Lung (tissue), 12 donors: ENCODE data around the gene RECK. TPM values are rescaled to one million over a fixed set of nuclear protein-coding genes. Genes with fewer than 3 reads are reported as not detected.

ENCODE experiments used
- ATAC-seq: fragments of 200-7000 bp; cut with Tn5 transposase; one replicate; pipeline ENCODE4 v1.9.1; 2020; ENCODE audit warnings: moderate number of reproducible peaks; ENCODE audit not compliant: insufficient read depth, low FRiP score
- DNase-seq, 3 donors: peaks; one replicate each; pipeline ENCODE4 v3.0.0-alpha.2; 2013 to 2017
- H3K27ac ChIP-seq, 2 donors: one replicate each; pipeline ENCODE4 v1.5.1; 2013; ENCODE audit warnings: mild to moderate bottlenecking in 2 of 2, moderate library complexity in 2 of 2, control low read depth in 1 of 2, inconsistent platforms in 1 of 2, low read depth in 1 of 2, low read length in 1 of 2
- H3K27me3 ChIP-seq, 3 donors: one replicate each; pipeline ENCODE4 v1.5.1; 2013; ENCODE audit warnings: low read length in 2 of 3; ENCODE audit not compliant: control insufficient read depth in 3 of 3, insufficient read depth in 3 of 3
- H3K36me3 ChIP-seq, 4 donors: one replicate each; pipeline ENCODE4 v1.5.1; 2013; ENCODE audit warnings: low read length in 4 of 4, mild to moderate bottlenecking in 1 of 4, moderate library complexity in 1 of 4; ENCODE audit not compliant: control insufficient read depth in 4 of 4, insufficient read depth in 4 of 4
- H3K4me1 ChIP-seq, 5 donors: one replicate each; pipeline ENCODE4 v1.5.1; 2013; ENCODE audit warnings: low read length in 5 of 5, mild to moderate bottlenecking in 2 of 5, moderate library complexity in 1 of 5; ENCODE audit not compliant: control insufficient read depth in 5 of 5, insufficient read depth in 5 of 5
- H3K4me3 ChIP-seq: one replicate; pipeline ENCODE4 v1.5.1; 2013; ENCODE audit warnings: mild to moderate bottlenecking, control low read depth, moderate library complexity
- H3K9ac ChIP-seq, 2 donors: one replicate each; pipeline ENCODE4 v1.5.1; 2013; ENCODE audit warnings: low read length in 2 of 2, control low read depth in 1 of 2; ENCODE audit not compliant: insufficient read depth in 1 of 2
- H3K9me3 ChIP-seq, 4 donors: one replicate each; pipeline ENCODE4 v1.5.1; 2013; ENCODE audit warnings: low read length in 3 of 4, mild to moderate bottlenecking in 1 of 4, moderate library complexity in 1 of 4; ENCODE audit not compliant: control insufficient read depth in 4 of 4, insufficient read depth in 3 of 4
- WGBS, 2 donors: extraction: QIAGEN DNeasy Blood & Tissue Kit; methylation state at CpG; one replicate each; pipeline ENCODE4 v1.1.7; 2013; 5-methylcytosine and 5-hydroxymethylcytosine counted together
- polyA plus RNA-seq, 2 donors: library from polyadenylated mRNA; stranded (reverse); fragments of 200-250 nt; gene quantifications; one replicate each; pipeline ENCODE4 v1.2.1, GENCODE V29; 2013
- total RNA-seq, 2 donors: library from RNA; depleted of rRNA in 1 of 2; stranded (reverse); fragments of >200 nt in 1 of 2; gene quantifications; one replicate each; pipeline ENCODE4 v1.2.1, GENCODE V29; 2014 to 2021
- TF ChIP-seq, protein P1 (sequence below): IDR thresholded peaks from 2 replicates; pipeline ENCODE4 v1.5.1; 2012; ENCODE audit warnings: mild to moderate bottlenecking; ENCODE audit errors: control extremely low read depth, extremely low read depth
- donor health status: control.
- donor health status: control.
- donor health status: Bipolar disorder and iron deficiency.
- donor health status: healthy.
- donor health status: DM: yes; HTN: yes; CAD: no.

The RECK gene
- total and polyA plus RNA-seq, 4 donors: 4.5 to 19.3 (median 12.0) TPM

DNA sequence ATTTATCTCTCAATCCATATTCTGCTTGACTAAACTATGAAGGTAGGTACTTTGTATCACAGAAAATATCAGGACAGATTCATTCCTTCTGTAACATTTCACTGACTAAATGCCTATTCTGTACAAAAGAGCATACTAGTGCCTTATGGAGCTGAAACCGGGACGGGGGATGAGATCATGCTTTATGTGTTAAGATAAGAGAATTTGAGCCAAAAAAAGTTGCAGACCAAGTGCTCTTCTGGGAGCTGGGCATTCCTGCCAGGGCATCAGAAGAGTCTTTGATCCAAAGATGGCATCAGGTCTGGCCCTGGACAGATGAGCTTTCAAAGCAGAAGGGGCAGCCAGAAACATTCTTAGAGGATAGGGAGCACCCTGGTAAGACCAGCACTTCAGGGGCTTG lies 72.4 kb downstream of the RECK start:
- Histone ChIP-seq H3K36me3 (peaks cover 0 to 7% (median 3%) of the 10 kb centered on the region in 4 donors), H3K27ac (no peak overlapping the region), H3K4me1 (no peaks in the 10 kb centered on the region), H3K9me3 (no peaks in the 10 kb centered on the region), H3K9ac (no peak overlapping the region), H3K27me3 (no peaks in the 10 kb centered on the region), H3K4me3 (no peak overlapping the region)
- 86 to 88% methylated on average over 2 of the region's 2 CpGs for WGBS, 2 donors
- ATAC-seq: no peak
- TF ChIP-seq, protein P1, sequence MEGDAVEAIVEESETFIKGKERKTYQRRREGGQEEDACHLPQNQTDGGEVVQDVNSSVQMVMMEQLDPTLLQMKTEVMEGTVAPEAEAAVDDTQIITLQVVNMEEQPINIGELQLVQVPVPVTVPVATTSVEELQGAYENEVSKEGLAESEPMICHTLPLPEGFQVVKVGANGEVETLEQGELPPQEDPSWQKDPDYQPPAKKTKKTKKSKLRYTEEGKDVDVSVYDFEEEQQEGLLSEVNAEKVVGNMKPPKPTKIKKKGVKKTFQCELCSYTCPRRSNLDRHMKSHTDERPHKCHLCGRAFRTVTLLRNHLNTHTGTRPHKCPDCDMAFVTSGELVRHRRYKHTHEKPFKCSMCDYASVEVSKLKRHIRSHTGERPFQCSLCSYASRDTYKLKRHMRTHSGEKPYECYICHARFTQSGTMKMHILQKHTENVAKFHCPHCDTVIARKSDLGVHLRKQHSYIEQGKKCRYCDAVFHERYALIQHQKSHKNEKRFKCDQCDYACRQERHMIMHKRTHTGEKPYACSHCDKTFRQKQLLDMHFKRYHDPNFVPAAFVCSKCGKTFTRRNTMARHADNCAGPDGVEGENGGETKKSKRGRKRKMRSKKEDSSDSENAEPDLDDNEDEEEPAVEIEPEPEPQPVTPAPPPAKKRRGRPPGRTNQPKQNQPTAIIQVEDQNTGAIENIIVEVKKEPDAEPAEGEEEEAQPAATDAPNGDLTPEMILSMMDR: no peak
- no peak for DNase-seq

DNA sequence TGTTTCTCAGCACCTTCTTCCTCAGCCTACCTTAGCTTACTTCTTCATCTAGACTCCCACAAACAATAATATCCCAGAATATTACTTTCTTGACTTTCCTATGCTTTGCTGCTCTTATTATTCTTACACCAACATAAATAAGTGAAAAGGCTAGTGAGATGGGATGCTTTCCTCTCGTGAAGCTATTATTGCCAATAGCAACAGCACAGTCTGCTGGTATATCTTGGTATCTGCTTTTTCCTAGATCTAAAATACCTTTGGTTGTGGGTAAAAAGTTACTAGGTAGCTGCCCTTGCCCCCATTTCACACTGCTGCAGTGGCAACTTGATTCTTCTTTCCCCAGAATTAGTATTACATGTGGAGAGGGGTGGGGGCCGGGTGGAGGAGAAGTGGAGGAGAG lies 73.7 kb downstream of the RECK start:
- Histone ChIP-seq H3K27ac (no peak overlapping the region), H3K36me3 (peaks cover 0 to 7% (median 3%) of the 10 kb centered on the region in 4 donors), H3K4me1 (no peaks in the 10 kb centered on the region), H3K9me3 (no peaks in the 10 kb centered on the region), H3K9ac (no peak overlapping the region), H3K4me3 (no peak overlapping the region), H3K27me3 (no peaks in the 10 kb centered on the region)
- TF ChIP-seq, protein P1: no peak
- 94% methylated on average over 2 of the region's 2 CpGs for WGBS, 2 donors
- DNase-seq: no peak
- no peak for ATAC-seq

DNA sequence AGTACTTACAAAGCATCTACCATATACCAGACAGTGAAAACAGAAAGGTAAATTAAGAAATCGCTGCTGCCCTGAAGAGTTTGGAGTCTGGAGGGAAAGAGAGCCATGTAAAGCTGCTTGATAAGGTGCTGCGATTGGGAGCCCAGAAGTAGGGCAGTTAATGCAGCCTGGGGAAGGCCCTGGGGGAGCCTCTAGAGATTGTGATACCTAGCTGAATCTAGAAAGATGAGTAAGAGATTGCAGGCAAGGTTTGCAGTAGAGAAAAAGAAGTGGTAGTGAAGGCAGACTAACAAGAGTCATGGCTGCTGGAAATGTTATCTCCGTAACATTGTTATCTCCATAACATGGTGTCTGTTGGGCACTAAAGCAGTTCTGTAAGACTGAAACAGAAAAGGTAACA lies 75.8 kb downstream of the RECK start:
- peaks cover 0 to 11% (median 8%) of the 10 kb centered on the region in 4 donors for H3K36me3 ChIP-seq
- DNase-seq (no peak), ATAC-seq (no peak)
- no peaks in the 10 kb centered on the region for H3K4me1 ChIP-seq
- no peak overlapping the region for H3K27ac ChIP-seq
- TF ChIP-seq, protein P1: no peak
- H3K27me3 ChIP-seq: no peaks in the 10 kb centered on the region
- H3K9ac ChIP-seq: no peak overlapping the region
- WGBS, 2 donors: 95 to 98% methylated on average over 3 of the region's 3 CpGs
- H3K4me3 ChIP-seq: no peak overlapping the region
- H3K9me3 ChIP-seq: no peaks in the 10 kb centered on the region

DNA sequence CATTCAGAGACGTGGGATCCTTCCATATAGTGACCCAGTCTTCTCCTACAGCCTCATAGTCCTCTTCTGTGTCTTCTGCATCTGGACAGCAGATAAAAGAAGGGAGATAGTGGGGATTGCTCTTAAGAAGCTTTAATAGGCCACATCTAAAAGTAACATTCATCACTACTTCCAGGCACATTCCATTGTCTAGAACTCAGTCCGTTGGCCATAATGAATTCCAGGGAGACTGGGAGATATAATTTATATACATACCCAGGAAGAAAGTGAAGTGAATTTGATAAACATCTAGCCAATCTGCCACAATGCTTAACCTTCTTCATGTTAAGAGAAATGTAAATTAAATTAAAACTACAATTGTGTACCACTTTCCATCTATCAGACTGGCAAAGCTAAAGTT lies 77.3 kb downstream of the RECK start:
- Histone ChIP-seq H3K27ac (no peak overlapping the region), H3K9me3 (no peaks in the 10 kb centered on the region), H3K4me3 (no peak overlapping the region), H3K36me3 (peaks cover 0 to 11% (median 7%) of the 10 kb centered on the region in 4 donors), H3K27me3 (no peaks in the 10 kb centered on the region), H3K9ac (no peak overlapping the region), H3K4me1 (peaks cover 0 to 4% (median 0%) of the 10 kb centered on the region in 5 donors)
- WGBS, 2 donors: 77 to 94% methylated on average over 2 of the region's 2 CpGs
- TF ChIP-seq, protein P1: no peak
- no peak for ATAC-seq
- DNase-seq: no peak
